HG02852 (cell line): ENCODE measurements around the gene MCF2L2.
"Not testable (repeated sequence)": the region's sequence is repeated elsewhere in the genome, so short reads cannot be mapped to it uniquely, and the experiment has no call there.

Experiments used
- ATAC-seq: cut with Tn5 transposase; IDR thresholded peaks from one replicate; pipeline ENCODE4 v1.9.1; 2021; ENCODE audit warnings: mild to moderate bottlenecking, moderate library complexity; ENCODE audit not compliant: unreplicated experiment

Gene MCF2L2

DNA sequence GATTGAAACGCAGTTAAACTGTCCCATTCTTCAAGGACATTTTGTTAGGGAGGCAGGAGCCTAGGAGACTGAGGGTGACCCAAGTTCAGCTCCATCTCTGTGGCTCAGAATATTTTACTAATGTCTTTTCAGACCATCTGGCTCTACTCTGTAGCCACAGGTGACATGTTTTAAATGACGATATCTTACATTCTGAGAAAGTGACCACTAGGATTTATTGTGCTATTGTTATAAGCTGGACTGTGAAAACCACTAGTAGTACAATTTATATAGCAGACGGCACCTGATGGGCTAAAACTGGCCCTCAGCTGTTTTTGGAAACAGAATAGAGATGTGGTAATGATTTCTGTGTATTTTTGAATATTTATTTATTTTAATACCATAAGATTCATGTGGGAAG lies 55.5 kb downstream of the MCF2L2 start:
- no peak for ATAC-seq

DNA sequence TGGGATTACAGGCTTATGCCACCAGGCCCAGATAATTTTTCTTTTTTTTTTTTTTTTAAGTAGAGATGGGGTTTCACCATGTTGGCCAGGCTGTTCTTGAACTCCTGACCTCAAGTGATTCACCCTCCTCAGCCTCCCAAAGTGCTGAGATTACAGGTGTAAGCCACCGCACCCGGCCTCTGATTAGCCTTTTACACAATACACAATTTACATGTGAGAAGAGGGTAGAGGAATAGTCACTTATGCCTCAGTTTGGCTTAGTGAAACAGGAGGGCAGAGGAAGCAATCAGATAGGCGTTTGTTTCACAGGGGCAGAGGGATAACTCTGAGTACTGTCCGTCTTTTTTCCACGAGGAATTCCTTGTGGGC lies 56.8 kb downstream of the MCF2L2 start:
- ATAC-seq = not testable (repeated sequence)

DNA sequence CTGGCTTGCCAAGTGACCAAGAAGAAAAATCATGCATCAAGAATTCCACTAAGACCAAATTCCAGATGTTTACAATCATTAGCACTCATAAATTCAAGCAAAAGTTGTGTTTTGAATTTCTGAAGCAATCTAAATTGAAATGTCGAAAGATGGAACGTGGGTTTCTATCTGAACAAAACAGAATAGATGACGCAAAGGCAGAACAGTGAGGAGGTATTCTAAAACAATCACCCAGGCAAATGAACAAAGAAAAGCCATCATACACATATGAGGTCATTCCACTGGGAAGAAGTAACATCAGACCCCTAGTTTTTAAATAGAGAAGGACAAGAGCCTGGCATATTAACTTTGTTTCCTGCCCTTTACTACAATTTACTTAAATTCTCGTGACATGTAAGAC lies 58.0 kb downstream of the MCF2L2 start:
- no peak for ATAC-seq

DNA sequence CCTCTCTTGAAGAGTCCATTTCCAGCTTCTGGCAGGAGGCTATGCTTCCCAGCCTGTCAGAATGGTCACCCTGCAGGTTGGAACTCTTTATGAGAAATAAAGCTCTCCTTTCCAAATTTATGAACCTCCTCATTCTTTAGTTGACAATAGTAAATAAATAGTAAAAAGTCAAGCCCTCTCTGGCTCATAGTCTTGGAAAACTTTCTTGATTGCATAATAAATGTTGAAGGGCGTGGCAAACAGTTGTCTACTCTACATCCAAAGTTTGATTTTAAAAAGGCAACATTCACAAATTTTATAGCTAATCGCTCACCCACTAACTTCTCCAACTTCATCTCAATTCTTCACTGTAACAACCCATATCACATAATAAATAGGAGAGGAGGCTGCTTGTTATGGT lies 58.8 kb downstream of the MCF2L2 start:
- ATAC-seq = no peak

DNA sequence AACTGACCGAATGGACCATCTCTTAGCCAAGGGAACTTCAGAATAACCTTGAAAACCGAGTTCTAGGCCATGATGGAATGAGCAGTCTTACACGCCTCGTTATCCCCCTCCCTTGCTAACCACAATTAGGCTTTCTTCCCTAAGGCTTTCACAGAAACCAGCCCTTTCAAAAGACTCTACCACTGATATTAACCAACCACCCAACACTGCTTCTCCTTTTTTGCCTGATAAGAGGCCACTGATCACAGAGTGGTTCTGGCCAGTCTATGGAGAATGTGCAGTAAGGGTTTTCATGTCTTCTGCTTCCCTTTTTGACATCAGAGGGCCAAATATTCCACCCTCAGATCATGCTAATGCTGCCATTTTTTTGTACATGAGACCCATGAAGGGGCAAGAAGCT lies 59.3 kb downstream of the MCF2L2 start:
- ATAC-seq = no peak

DNA sequence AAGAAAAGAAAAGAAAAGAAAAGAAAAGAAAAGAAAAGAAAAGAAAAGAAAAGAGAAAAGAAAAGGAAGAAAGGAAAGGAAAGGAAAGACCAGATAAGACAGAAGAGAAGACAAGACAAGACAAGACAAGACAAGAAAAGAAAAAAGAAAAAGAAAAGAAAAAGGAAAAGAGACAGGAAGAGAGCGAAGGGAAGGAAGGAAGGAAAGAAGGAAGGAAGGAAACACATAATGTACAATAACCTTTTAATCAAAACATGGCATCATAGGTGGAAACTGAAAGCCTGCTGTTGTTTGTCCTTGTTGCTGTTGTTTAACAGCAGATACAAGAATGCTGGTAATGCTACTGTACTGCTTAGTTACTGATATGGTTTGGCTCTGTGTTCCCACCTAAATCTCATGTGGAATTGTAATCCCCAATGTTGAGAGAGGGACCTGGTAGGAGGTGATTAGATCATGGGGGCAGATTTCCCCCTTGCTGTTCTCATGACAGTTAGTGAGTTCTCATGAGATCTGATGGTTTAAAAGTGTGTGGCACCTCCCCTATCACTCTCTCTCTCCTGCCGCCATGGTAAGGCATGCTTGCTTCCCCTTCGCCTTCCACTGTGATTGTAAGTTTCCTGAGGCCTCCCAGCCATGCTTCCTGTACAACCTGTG lies 67.3 kb downstream of the MCF2L2 start:
- ATAC-seq = no peak

DNA sequence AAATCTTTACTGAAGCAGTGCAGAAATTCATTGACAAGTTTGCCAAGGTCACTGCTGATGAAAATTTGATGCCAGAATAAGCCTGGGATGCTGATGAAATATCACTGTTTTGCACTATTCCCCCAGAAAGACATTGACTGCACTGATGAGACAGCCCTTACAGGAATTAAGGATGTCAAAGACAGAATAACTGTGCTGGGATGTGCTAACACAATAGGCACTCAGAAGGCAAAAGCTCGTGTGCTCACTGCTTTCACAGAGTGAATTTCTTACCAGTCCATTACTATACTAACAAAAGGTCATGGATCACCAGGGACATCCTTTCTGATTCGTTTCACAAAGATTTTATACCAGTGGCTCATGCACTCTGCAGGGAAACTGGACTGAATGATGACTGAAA lies 69.4 kb downstream of the MCF2L2 start:
- ATAC-seq = no peak

DNA sequence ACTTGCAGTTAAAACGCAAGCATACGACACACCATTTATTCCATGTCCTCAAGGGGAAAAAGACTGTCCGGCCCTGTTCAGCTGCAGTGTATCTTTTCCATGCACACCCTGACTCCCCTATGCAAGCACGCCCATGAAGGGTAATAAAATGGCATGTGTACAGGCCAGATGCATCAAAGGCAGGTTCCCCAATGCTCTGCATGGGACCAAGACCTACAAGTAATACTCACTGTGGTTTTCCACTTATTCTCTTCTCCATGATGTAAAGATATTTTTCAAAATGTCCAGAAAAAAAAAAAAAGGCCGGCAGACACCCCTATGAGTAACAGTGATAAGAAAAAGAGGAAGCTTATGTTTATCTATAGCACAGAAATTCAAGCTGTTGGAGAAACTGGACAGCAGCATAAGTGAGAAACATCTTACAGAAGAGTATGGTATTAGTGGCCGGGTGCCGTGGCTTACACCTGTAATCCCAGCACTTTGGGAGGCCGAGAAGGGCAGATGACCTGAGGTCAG lies 70.8 kb downstream of the MCF2L2 start:
- ATAC-seq = no peak

DNA sequence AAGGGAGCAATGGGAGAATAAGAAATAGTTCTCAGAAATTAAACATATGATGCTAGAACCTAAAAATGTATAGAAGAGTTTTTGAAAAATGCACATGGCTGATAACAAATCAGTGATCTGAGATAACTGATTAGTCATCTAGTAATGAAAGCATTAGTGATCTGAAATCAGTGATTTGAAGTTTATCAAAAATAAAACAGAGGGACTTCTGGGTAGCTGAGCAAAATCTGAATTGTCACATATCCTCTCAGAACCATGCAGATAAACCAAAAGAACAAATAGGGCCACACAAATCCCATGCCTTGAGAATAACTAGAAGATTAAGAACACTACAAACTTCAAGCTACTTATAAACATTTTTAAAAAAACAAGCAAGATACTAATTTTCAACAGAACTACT lies 71.5 kb downstream of the MCF2L2 start:
- no peak for ATAC-seq

DNA sequence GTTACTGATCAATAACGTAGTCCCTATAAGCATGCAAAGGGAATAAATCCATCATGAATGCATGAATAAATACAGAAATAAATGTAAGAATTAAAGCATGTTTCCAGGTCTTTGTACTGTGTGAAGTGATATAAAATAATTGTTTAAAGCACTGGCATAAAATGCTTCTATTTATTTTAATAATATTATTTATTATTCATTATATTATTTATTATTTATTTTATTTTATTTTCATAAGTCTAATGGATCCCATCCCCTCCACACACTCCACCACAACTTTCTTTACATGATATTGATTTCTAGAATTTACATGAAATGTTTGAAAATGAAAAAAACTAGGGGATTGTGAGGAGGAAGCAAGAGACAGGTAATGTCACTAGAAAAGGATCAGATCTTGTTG lies 73.5 kb downstream of the MCF2L2 start:
- no peak for ATAC-seq

DNA sequence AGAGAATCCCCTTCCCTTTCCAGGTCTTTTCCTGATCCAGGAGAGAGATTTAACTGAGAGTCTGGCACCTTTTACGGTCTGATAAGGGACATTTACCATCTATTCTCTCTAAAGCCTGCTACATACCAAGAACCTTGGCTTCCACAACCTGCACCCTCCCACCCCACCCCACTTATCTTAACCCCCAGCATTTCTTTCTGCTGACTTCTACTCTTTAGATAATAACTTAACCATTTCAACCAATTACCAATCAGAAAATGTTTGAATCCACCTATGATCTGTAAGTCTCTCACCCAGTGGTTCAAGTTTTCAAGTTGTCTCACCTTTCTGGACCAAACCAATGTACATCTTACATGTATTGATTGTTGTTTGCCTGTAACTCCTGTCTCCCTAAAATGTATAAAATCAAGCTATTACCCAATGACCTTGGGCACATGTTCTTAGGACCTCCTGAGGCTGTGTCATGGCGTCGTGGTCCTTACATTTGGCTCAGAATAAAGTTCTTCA lies 74.0 kb downstream of the MCF2L2 start:
- ATAC-seq = no peak

DNA sequence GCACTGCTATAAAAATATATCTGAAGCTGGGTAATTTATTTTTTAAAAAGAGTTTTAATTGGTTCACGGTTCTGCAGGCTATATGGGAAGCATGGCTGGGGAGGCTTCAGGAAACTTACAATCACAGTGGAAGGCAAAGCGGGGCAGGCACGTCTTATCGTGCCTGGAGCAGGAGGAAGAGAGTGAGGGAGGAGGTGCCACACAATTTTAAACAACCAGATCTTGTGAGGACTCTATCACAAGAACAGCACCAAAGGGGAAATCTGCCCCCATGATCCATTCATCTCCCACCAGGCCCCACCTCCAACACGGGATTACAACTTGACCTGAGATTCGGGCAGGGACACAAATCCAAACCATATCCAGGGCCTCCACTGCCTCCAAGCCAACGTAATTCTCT lies 75.0 kb downstream of the MCF2L2 start:
- no peak for ATAC-seq

DNA sequence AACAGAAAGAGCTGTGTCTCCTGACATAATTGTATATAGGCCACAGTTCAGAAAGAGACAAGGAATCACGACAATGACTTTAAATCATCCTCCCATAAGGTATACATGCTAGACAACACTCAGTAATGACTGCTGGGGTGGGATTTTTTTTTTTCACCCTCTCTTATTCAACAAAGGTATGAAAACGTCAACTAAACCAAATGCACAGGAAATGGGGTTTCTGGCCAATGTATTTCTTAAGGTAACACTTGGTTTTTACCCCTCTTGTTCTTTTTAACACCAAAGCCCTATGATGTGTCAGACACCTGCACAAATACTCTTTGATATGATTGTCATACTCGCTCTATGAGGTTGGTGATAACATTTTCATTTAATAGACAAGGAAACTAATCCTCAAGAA lies 78.3 kb downstream of the MCF2L2 start:
- ATAC-seq = no peak

DNA sequence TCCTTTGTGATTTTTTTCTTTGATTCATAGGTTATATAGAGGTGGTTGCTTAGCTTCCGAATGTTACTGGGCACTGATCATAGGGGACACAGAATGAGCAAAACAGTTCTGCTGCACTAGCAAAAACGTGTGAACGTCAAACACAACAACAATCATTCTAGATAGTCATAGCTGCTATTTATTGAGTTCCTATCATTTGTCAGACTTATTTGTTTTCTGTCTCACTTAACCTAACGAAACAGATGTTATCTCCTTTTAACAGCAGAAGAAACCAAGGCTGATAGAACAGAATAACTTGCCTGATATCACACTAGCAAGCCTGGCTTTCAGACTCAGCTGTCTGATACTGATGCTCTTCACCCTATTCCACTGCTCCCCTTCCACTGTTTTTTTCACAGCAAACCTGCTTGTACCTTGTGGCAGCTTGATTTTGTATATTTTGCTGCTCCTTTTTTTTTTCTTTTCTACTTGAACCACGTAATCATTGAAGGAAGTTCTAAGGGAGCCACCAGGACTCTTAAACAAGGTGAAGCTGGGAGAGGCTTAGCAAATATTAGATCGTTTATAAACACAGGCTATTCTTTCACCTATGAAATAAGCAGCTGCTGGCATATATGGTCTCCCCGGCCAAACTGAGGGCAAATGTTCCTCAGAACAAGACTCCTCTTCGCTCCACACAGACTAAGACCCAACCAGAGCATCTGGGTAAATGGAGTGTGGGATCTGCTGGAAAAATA lies 78.8 kb downstream of the MCF2L2 start:
- no peak for ATAC-seq

DNA sequence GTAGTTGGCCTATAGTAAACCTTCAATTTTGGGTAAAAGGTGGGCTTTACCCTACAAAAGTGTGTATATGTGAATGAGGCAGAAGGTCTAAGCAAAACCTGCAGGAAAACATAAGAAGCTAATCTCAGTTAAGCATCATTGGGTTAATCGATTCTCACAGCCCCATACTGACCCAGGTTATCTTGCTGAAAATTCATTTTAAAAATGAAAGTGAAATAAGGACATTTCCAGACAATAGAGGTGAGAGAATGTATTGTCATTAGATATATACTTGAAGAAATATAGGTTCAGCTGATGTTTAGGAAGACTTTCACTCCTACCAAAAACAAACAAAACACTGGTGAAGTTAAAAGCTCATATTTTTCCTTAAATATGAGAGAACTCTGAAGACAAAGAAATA lies 85.6 kb downstream of the MCF2L2 start:
- ATAC-seq = no peak

DNA sequence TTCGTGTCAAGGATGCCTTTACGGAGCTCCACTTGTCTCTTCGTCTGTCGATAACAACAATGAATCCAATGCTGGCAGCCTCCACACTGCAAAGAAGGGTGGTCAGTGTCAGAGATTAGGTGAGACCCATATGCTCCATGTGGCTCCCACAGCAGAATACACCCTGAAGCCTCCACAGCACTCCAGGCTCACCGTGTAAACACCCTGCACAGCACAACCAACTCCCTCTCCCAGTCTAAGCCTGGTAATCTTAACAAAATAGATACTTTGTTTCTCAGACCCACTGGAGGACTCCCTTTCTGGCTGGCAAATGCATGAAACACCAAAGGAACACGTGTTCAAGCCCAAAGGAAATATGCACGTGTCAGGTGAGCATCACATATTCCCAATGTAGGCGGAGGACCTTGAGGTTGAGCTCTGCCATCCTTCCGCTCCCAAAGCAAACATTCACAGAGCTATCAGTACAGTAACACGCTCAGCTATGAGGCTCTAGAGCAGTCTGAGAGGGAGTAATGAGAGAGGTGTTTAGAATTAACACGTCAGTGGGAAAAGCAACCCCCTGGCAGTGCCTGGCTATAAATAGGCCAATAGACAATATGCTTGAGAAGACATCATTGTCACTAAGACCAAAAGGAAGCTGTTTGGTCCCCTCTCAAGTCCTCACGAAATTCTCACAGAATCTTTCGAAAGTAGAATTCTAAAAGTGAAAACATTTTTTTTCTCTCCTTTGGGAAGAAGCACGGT lies 86.7 kb downstream of the MCF2L2 start:
- no peak for ATAC-seq

DNA sequence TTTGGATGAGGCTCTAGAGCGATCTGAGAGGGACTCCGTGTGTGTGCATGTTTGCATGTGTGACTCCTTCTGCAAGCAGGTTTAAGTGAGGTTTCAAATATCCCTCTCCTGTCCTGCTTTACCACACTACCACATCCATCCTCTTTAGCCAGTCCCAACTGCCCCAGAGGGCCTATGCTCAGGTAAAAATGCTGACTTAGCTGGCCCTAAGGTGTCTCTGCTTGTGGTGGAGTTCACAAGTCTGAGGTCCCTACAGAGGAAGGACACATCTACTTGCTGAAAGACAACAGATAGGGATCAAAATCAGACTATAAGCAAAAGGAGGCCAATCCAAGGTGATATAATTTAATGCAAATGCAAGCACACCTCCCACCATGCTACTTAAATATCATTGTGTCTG lies 88.2 kb downstream of the MCF2L2 start:
- ATAC-seq = no peak

DNA sequence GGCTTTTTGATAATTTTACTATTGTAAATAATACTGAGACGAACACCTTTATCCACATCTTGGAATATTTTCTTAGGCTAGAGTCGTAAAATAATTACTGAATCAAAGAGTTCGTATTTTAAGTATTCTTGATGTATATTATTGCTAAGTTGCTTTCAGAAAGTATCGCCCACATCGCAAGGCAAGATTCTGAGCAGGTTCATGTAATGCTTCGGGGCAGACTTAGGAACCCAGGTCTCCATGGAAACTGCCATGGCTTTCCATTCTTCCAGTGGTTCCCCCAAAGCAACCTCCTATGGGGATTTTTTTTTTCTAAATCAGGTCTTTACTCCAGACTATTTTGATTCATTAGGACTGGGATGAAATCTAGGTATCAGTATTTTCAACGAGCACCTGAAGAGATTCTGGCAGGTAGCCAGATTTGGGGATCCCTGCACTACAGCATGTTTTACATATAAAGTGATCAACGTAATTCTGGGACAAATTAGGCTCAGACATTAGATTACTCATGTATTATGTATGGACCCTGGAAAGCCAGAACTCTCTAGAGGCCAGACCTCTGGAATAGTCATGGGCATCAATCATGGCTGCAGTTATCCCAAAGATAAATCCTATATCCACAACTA lies 88.8 kb downstream of the MCF2L2 start:
- no peak for ATAC-seq

DNA sequence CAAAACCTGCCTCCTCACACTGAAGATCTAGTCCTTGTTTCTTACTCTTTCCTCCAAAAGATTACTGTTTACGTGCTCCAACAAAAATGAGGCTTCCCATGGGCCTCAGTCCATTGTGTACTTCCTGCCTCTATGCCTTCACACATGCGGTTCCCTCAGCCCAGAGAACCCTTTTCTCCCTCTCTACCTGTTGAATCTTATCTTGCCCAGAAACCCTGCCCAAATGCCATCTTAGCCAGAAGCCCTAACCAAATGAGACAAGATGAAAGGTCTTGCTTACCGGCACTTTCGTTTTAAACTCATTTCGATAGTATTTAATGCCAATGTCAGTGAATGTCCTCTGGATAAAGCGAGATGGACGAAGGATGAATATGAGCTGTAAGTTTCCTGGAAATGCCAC lies 89.9 kb downstream of the MCF2L2 start:
- no peak for ATAC-seq

DNA sequence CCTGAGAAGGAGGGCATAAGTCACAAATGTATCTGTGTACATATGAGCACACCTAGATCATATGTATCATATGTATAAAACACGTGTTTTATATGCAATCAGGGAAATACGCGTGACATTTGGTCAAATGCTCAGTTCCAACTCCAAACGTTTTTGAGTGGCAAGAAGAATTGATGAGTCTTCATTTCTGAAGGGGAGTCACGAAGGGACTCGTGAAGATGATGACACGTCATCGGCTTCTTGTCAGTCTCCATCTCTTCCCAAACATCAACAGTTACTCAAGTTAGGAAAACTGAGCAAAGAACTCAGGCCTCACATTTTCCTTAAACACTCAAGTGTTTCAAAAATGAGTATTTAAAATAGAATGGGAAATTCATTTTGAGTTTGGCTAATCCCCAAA lies 95.9 kb downstream of the MCF2L2 start:
- ATAC-seq = no peak

DNA sequence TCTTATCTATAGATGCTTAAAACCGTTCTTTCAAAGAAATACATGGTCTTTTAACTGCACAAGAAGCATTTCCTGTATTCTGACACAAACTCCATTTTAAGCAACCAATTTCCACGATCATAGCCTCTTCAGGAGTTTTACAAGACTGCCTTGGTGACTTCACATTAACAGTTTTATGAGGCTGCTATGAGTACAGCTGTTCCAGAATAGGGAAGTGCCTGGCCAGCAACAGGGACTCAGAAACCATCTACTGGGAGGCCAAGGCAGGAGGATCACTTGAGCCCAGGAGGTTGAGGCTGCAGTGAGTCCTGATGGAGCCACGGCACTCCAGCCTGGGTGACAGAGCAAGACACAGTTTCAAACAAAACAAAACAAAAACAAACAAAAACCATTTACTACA lies 96.9 kb downstream of the MCF2L2 start:
- no peak for ATAC-seq
